HUES48 (cell line): ENCODE data around the gene FBRS.

ENCODE experiments used
- H3K27ac ChIP-seq: one replicate; pipeline ENCODE4 v1.7.0; 2013; ENCODE audit warnings: low read depth, low read length, inconsistent platforms
- H3K27me3 ChIP-seq: 2 replicates; pipeline ENCODE4 v1.6.1; 2013; ENCODE audit warnings: mild to moderate bottlenecking, low read length; ENCODE audit not compliant: control insufficient read depth, insufficient read depth
- H3K36me3 ChIP-seq: 2 replicates; pipeline ENCODE4 v1.6.1; 2013; ENCODE audit warnings: low read length; ENCODE audit not compliant: control insufficient read depth, insufficient read depth
- H3K4me1 ChIP-seq: 2 replicates; pipeline ENCODE4 v1.6.1; 2013; ENCODE audit warnings: mild to moderate bottlenecking, low read length; ENCODE audit not compliant: control insufficient read depth, insufficient read depth
- H3K4me3 ChIP-seq: 2 replicates; pipeline ENCODE4 v1.5.1; 2013; ENCODE audit warnings: mild to moderate bottlenecking, low read depth, low read length
- H3K9ac ChIP-seq: 2 replicates; pipeline ENCODE4 v1.6.1; 2013; ENCODE audit warnings: mild to moderate bottlenecking, low read depth, low read length, moderate library complexity
- H3K9me3 ChIP-seq: 2 replicates; pipeline ENCODE4 v1.6.1; 2013; ENCODE audit warnings: low read length; ENCODE audit not compliant: control insufficient read depth, insufficient read depth

The FBRS gene

DNA sequence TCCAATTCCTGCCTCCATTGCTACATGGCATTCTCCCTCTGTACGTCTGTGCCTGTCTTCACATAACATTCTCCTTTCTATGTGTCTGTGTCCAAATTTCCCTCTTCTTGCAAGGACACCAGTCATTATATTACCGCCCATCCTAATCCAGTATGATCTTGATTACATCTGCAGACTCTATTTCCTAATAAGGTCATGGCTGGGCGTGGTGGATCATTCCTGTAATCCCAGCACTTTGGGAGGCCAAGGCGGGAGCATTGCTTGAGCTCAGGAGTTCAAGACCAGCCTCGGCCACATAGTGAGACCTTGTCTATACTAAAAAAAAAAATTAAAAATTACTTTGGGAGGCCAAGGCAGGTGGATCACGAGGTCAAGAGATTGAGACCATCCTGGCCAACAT, 12.5 kb upstream of the FBRS start:
- no peaks in the 10 kb centered on the region for H3K36me3 ChIP-seq
- H3K9ac ChIP-seq, result no peak overlapping the region
- H3K4me1 ChIP-seq, result no peaks in the 10 kb centered on the region
- H3K27me3 ChIP-seq, result peaks cover 3% of the 10 kb centered on the region; the same call in 1 of the 2 replicates
- H3K9me3 ChIP-seq, result no peaks in the 10 kb centered on the region
- no peak overlapping the region for H3K27ac ChIP-seq
- H3K4me3 ChIP-seq, result no peak overlapping the region

DNA sequence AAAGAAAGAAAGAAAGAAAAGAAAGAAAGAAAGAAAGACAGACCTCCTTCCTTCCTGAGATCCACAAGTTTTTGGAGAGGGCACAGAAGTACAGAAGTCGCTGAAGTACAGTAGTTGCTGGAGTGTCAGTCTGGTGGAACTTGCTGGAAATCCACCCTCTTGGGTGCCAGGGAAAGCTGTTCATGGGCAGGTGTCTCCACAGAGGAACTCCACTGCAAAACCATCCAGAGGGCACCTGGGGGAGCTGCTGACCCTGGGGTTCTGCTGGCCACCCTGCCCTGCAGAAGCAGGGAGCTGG, 11.0 kb upstream of the FBRS start:
- no peaks in the 10 kb centered on the region for H3K9me3 ChIP-seq
- no peaks in the 10 kb centered on the region for H3K4me1 ChIP-seq
- no peaks in the 10 kb centered on the region for H3K36me3 ChIP-seq
- no peak overlapping the region for H3K4me3 ChIP-seq
- H3K27ac ChIP-seq, result no peak overlapping the region
- H3K27me3 ChIP-seq, result peaks cover 10% of the 10 kb centered on the region
- no peak overlapping the region for H3K9ac ChIP-seq

DNA sequence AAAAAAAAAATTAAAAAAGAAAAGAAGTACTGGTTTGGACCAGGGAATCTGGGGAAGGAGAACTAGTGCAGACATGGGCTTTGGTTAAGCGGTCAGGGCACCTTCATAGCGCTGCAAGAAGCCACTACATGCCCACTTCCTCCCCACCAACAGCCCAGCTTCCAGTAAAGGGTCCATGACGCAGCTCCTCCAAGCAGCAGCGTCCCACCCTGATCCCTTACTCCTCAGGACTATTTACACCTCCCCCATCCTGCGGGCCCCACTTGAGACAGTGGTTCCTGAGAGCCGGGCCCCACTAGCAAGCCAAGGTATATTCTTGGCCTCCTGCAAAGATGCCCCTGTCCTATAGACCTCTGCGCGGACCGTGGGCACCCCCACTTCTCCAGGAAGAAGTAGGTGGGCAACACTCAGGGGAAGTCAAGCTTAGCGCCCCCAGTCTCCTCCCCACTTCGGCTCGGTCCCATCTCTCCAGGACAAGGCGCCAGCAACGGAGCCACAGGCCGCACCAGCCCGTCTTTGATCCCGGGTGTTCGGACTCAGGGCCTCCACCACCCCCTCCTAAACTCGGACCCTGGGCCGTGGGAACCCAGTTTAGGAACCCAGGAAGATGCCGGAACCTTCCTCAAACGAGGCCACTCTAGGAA, 8.4 kb upstream of the FBRS start:
- Histone ChIP-seq H3K9me3 (no peaks in the 10 kb centered on the region), H3K36me3 (no peaks in the 10 kb centered on the region), H3K4me3 (peak overlapping the region; percentile 12; the same call in 1 of the 2 replicates), H3K4me1 (no peaks in the 10 kb centered on the region), H3K9ac (peak overlapping the region; percentile 49), H3K27ac (peak overlapping the region; percentile 67), H3K27me3 (peaks cover 12% of the 10 kb centered on the region)

DNA sequence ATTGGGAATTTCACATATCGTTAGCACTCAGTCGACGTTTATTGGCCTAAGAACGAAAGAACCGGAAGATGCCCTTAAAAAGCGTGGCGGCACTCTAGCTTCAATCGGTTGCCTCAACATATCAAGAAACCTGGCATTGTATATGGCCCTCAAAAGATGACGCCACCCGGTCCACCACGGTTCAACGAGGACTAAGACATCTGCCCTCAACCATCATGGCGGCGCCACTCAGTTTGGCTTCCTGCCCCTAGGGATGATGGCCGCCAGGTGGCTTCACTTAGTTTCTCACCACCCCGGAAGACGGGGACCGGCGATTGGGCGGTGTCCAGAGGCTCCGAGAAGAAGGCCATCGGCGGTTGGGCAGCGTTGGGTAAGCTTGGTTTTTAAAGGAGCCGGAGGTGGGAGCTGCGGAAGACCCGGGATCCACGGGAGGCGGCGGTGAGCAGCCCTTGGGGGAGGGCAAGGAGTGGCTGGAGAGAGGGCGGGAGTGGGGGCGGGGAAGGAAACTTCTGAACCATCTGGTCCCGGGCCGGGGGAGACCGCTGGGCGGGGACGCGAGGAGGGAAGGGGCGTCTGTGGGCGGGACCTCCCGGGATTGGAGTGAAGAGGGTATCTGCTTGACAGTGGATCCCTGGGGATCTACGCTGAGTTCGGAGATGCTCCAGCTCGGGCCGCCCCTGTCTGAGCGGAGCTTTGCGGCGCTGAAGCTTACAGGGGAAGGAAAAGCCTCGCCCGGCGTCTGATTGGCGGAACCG, 7.7 kb upstream of the FBRS start, which contains the start of gene PRR14:
Gene PRR14 (plus strand): TSS at position 592 of the 755 bp plus-strand sequence. CDS start 686 bp downstream, outside the sequence.
- Histone ChIP-seq H3K27ac (peak within 1 kb of the TSS; percentile 73), H3K36me3 (no peaks in the 10 kb centered on the region; the same call in 1 of the 2 replicates), H3K9me3 (no peaks in the 10 kb centered on the region), H3K4me3 (peak within 1 kb of the TSS; percentile 91), H3K4me1 (no peaks in the 10 kb centered on the region), H3K27me3 (peaks cover 12% of the 10 kb centered on the region), H3K9ac (peak within 1 kb of the TSS; percentile 75)

DNA sequence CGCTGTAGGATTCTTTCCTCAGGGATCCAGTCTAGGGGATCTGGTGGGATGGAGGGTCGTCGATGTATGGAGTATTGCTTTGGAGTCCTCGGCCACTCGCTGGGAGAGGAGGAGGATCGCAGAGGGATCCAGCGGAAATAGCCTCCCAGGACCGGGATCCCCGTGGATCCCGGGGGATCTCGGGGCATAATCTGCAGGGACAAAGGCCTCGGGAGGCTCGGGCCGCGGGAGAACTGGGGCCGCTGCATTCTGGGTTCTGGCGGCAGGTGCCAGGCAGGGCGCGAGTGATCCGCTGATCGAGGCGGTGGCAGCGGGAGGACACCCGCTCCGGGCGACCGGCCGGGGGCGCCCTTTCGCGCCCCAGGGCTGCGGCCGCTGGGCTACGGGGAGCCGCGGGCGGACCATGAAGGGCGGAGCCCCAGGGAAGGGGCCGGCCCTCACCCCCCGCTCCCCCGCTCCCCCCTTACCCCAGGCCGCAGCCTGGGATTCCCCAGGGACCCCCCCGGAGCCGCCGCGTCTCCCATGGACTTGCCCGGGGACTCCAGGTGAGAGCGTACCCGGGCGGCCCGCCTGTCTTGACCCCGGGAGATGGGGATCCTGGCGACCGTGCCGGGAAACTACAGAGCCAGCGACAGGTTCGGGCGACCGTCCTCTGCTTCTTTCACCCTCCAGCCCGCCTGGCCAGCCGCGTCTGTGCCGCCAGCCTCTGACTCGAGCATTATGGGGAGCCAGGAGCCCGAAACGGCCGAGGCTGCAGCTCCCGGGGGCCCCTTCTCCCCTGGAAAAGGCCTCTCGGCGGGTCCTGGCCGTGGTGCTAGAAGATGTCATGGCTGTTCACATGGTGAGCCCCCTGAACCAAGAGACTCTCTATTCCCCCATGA, 6.9 kb upstream of the FBRS start:
- peak overlapping the region; percentile 75 for H3K9ac ChIP-seq
- H3K27ac ChIP-seq, result peak overlapping the region; percentile 73
- peaks cover 2% of the 10 kb centered on the region; the same call in 1 of the 2 replicates for H3K36me3 ChIP-seq
- H3K4me1 ChIP-seq, result no peaks in the 10 kb centered on the region
- peaks cover 12% of the 10 kb centered on the region for H3K27me3 ChIP-seq
- peak overlapping the region; percentile 91 for H3K4me3 ChIP-seq
- H3K9me3 ChIP-seq, result no peaks in the 10 kb centered on the region

DNA sequence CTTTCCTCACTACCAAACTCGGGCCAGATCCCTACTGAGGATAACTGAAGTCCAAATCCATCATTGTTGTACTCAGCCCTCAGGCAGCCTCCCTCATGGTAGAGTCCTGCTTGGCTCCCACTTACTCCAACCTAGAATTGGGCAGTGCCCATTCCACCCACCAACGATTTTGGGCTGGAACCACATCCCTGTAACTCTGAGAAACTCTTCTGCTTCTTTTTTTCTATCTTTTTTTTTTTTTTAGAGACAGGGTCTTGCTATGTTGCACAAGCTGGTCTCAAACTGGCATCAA, 6.3 kb upstream of the FBRS start:
- Histone ChIP-seq H3K4me3 (peak overlapping the region; percentile 67), H3K9me3 (no peaks in the 10 kb centered on the region), H3K27ac (no peak overlapping the region), H3K36me3 (peaks cover 3% of the 10 kb centered on the region; the same call in 1 of the 2 replicates), H3K27me3 (peaks cover 14% of the 10 kb centered on the region), H3K4me1 (no peaks in the 10 kb centered on the region), H3K9ac (no peak overlapping the region)

DNA sequence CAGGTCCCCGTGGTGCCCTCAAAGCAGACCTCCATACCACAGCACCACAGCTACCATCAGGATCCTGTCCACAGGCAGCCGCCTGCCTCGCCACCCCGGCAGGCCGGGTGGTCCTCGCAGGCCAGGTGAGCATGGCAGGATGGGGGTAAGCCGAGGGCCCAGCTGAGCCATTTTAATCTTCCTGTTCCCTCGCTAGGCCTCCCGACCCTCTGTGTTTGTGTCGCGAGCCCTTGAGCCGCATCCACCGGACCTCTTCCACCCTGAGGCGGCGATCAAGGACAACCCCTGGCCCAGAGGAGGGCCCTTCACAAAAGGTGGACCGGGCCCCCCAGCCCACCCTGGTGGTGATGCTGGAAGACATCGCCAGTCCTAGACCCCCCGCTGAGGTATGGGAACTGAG, 5.5 kb upstream of the FBRS start:
- Histone ChIP-seq H3K4me1 (no peaks in the 10 kb centered on the region), H3K27ac (no peak overlapping the region), H3K9me3 (no peaks in the 10 kb centered on the region), H3K9ac (no peak overlapping the region), H3K27me3 (peaks cover 15% of the 10 kb centered on the region), H3K4me3 (no peak overlapping the region), H3K36me3 (peaks cover 3% of the 10 kb centered on the region; the same call in 1 of the 2 replicates)

DNA sequence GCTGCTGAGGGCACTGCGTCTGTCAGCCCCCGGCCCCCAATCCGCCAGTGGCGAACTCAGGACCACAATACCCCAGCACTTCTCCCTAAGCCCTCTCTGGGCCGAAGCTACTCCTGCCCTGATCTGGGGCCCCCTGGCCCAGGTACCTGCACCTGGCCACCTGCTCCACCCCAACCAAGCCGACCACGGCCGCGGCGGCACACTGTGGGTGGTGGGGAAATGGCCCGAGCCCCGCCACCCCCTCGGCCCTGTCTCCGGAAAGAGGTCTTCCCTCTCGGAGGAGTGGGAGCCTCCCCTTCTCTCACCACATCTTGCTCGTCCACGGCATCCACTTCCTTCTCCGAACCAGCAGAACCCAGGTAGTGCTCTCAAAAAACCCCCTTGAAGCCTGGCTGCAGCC, 3.4 kb upstream of the FBRS start:
- 0 out of 2 replicates have a peak, but pooled peaks cover 2% of the 10 kb centered on the region for H3K4me1 ChIP-seq
- H3K36me3 ChIP-seq, result peaks cover 3% of the 10 kb centered on the region; the same call in 1 of the 2 replicates
- peaks cover 17% of the 10 kb centered on the region for H3K27me3 ChIP-seq
- H3K27ac ChIP-seq, result no peak overlapping the region
- no peak overlapping the region for H3K4me3 ChIP-seq
- H3K9me3 ChIP-seq, result no peaks in the 10 kb centered on the region
- H3K9ac ChIP-seq, result no peak overlapping the region

DNA sequence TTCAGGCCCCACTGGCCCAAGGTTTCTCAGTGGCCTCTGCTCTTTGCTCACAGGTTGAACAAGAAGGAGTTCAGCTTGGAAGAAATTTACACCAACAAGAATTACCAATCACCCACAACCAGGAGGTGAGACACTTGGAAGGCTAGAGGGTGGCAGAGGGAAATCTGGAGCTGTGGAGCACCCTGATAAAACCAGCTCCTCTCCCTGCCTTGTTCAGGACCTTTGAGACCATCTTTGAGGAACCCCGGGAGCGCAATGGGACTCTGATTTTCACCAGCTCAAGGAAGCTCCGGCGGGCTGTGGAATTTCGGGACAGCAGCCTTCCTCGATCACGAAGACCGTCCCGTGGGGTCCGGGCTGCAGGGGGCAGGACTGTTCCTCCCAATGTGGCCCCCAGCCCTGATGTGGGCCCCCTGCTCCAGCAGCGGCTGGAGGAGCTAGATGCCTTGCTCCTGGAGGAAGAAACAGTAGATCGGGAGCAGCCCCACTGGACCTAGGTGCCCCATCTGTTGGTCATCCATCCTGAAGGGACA, 2.4 kb upstream of the FBRS start:
- Histone ChIP-seq H3K4me1 (0 out of 2 replicates have a peak, but pooled peaks cover 3% of the 10 kb centered on the region), H3K9me3 (no peaks in the 10 kb centered on the region), H3K27me3 (peaks cover 28% of the 10 kb centered on the region), H3K9ac (no peak overlapping the region), H3K4me3 (no peak overlapping the region), H3K27ac (no peak overlapping the region), H3K36me3 (peaks cover 3% of the 10 kb centered on the region; the same call in 1 of the 2 replicates)

DNA sequence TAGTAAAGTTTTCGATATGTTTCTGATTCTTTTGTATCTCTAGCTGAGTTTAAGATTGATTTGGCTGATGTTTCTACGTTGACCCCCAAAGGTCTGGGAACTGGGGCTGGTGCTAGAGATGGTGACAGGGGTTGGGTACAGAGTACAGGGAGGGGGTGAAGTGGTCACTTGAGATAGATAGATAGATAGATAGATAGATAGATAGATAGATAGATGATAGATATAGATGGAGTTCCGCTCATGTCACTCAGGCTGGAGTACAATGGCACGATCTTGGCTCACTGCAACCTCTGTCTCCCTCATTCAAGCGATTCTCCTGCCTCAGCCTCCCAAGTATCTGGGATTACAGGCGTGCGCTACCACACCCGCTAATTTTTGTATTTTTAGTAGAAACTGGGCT, 1.8 kb upstream of the FBRS start:
- Histone ChIP-seq H3K27me3 (peaks cover 33% of the 10 kb centered on the region), H3K9me3 (no peaks in the 10 kb centered on the region), H3K36me3 (peaks cover 8% of the 10 kb centered on the region; the same call in 1 of the 2 replicates), H3K4me3 (no peak overlapping the region), H3K4me1 (0 out of 2 replicates have a peak, but pooled peaks cover 3% of the 10 kb centered on the region), H3K9ac (no peak overlapping the region), H3K27ac (no peak overlapping the region)
